ENCODE measurements around the gene MUCL3.

MUCL3 gene

DNA sequence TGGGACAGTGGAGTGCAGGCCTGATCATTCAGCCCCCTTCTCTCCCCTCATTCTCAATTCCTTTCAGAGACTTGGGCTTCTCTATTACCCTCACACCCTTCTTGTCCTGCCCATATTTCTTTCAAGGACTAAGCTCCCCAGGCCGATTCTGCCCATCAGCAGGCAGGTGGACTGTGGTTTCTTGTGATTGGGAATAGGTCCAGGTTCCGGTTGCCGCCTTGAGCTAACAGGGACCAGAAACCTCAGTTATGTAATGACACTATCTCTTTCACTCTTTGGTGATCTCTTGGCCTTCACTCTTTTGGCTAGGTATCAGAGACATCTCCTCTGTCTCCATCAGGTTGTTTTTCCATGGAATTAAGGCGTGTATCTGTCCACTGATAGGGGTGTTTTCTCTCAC, 6.5 kb downstream of the MUCL3 start:
- Histone ChIP-seq H3K27me3 (ENCODE audit: control insufficient read depth, insufficient read depth, low read length) (peaks cover 10% of the 10 kb centered on the region; the same call in 1 of the 2 replicates), H3K36me3 (ENCODE audit: control insufficient read depth, insufficient read depth, low read length) (no peaks in the 10 kb centered on the region), H3K9me3 (ENCODE audit: control insufficient read depth, insufficient read depth, low read depth, low read length) (peaks cover 4% of the 10 kb centered on the region; the same call in 1 of the 2 replicates), H3K4me3 (ENCODE audit: low read depth, low read length) (no peak overlapping the region), H3K4me1 (ENCODE audit: control insufficient read depth, insufficient read depth, low read length) (peaks cover 13% of the 10 kb centered on the region), H3K9ac (ENCODE audit: low read length) (no peak overlapping the region), H3K27ac (ENCODE audit: low read depth, low read length) (no peak overlapping the region)

DNA sequence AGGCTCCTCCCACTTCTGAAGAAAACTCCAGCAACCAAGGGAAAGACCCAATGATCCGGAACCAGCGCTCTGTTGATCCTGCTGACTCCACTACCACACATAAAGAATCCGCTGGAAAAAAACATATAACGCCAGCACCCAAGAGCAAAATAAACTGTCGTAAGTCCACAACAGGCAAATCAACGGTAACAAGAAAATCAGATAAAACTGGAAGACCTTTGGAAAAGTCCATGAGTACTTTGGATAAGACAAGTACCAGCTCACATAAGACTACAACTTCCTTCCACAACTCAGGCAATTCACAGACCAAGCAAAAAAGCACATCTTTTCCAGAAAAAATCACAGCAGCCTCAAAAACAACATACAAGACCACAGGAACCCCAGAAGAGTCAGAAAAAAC, 8.0 kb downstream of the MUCL3 start:
- H3K9me3 ChIP-seq (ENCODE audit: control insufficient read depth, insufficient read depth, low read depth, low read length), result peaks cover 4% of the 10 kb centered on the region; the same call in 1 of the 2 replicates
- peaks cover 4% of the 10 kb centered on the region; the same call in 1 of the 2 replicates for H3K4me1 ChIP-seq (ENCODE audit: control insufficient read depth, insufficient read depth, low read length)
- H3K36me3 ChIP-seq (ENCODE audit: control insufficient read depth, insufficient read depth, low read length), result no peaks in the 10 kb centered on the region
- H3K27ac ChIP-seq (ENCODE audit: low read depth, low read length), result no peak overlapping the region
- no peak overlapping the region for H3K4me3 ChIP-seq (ENCODE audit: low read depth, low read length)
- peaks cover 21% of the 10 kb centered on the region; the same call in 1 of the 2 replicates for H3K27me3 ChIP-seq (ENCODE audit: control insufficient read depth, insufficient read depth, low read length)
- no peak overlapping the region for H3K9ac ChIP-seq (ENCODE audit: low read length)

DNA sequence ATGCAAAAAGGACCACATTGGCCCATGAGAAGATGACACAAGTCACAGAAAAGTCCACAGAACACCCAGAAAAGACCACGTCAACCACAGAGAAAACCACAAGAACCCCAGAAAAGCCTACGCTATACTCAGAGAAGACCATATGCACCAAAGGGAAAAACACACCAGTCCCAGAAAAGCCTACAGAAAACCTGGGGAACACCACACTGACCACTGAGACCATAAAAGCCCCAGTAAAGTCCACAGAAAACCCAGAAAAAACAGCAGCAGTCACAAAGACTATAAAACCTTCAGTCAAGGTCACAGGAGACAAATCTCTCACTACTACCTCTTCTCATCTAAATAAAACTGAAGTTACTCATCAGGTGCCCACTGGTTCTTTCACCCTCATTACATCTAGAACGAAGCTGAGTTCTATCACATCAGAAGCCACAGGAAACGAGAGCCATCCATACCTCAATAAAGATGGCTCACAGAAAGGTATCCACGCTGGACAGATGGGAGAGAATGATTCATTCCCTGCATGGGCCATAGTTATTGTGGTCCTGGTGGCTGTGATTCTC, 11.2 kb downstream of the MUCL3 start:
- Histone ChIP-seq H3K27ac (ENCODE audit: low read depth, low read length) (no peak overlapping the region), H3K27me3 (ENCODE audit: control insufficient read depth, insufficient read depth, low read length) (peaks cover 47% of the 10 kb centered on the region), H3K4me1 (ENCODE audit: control insufficient read depth, insufficient read depth, low read length) (peaks cover 18% of the 10 kb centered on the region), H3K9me3 (ENCODE audit: control insufficient read depth, insufficient read depth, low read depth, low read length) (peaks cover 4% of the 10 kb centered on the region; the same call in 1 of the 2 replicates), H3K9ac (ENCODE audit: low read length) (no peak overlapping the region), H3K4me3 (ENCODE audit: low read depth, low read length) (no peak overlapping the region), H3K36me3 (ENCODE audit: control insufficient read depth, insufficient read depth, low read length) (no peaks in the 10 kb centered on the region)

DNA sequence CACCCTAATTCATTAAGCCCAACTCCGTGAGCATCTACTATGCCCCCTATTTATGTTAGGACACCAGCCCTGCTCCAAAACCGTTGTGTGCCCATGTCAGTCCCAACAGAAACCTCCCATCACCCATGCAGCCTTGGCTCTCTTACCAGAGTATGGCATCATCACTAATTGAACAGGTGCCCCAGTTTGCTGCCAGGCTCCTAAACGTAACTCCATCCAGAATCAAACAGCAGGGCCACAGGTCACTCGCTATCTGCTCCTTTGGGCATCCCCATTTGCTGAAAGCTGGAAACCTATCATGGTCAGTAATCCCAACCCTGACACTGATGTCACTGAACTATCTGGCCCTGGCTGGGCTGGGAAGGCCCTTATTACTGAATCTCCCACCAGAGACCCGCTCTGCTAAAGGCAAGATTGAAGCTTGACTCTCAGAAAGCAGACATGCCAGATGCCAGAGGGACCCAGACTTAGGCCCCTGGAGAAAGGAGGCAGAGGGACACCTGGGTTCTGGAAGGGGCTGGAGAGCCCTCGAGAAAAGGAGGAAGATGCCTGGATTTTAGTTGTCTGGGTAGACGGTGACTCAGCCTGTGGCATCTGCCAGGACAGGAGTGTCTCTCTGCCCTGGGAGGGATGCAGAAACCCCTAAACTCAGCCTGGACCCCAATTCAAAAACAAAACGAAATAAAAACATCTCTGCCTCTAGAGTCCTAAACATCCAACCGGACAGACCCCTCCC, 14.0 kb downstream of the MUCL3 start:
- H3K27me3 ChIP-seq (ENCODE audit: control insufficient read depth, insufficient read depth, low read length), result peaks cover 48% of the 10 kb centered on the region
- H3K36me3 ChIP-seq (ENCODE audit: control insufficient read depth, insufficient read depth, low read length), result no peaks in the 10 kb centered on the region
- H3K4me3 ChIP-seq (ENCODE audit: low read depth, low read length), result peak overlapping the region; percentile 66
- peaks cover 23% of the 10 kb centered on the region for H3K4me1 ChIP-seq (ENCODE audit: control insufficient read depth, insufficient read depth, low read length)
- H3K9ac ChIP-seq (ENCODE audit: low read length), result peak overlapping the region; percentile 60
- H3K9me3 ChIP-seq (ENCODE audit: control insufficient read depth, insufficient read depth, low read depth, low read length), result peaks cover 4% of the 10 kb centered on the region; the same call in 1 of the 2 replicates
- no peak overlapping the region for H3K27ac ChIP-seq (ENCODE audit: low read depth, low read length)

DNA sequence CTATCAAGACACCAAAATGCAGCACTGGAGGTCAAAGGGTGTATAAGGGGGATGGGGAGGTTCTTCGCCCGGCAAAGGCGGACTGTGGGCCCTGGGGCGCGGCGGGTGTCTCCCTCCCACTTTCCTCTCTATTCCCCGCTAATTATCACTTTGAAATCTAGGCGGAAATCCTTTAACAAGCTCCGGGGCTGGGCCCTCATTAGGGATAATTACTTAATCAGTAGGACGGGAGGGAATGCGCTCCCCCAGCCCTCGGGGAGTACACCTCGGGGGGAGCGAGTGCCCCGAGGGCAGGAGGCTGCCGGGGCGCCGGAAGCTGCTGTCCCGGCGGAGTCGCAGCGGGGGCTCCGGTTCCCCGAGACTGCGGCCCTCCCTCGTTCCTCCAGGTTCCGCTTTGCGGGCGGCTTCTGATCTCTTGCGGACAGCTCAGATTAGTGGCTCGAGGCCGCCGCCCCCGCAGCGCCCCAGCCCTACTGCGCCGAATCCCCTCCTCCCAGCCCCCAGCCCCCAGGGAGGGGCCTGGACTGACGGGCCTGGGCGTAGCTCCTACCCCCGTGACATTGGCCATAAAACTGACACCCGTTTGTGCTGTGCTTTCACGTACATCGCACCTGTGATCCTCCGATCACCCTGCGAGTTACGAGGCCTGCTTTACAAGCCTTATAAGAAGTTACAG, 14.7 kb downstream of the MUCL3 start:
- Histone ChIP-seq H3K9ac (ENCODE audit: low read length) (peak overlapping the region; percentile 60), H3K27me3 (ENCODE audit: control insufficient read depth, insufficient read depth, low read length) (peaks cover 48% of the 10 kb centered on the region), H3K36me3 (ENCODE audit: control insufficient read depth, insufficient read depth, low read length) (no peaks in the 10 kb centered on the region), H3K27ac (ENCODE audit: low read depth, low read length) (no peak overlapping the region), H3K4me3 (ENCODE audit: low read depth, low read length) (peak overlapping the region; percentile 66), H3K9me3 (ENCODE audit: control insufficient read depth, insufficient read depth, low read depth, low read length) (peaks cover 4% of the 10 kb centered on the region; the same call in 1 of the 2 replicates), H3K4me1 (ENCODE audit: control insufficient read depth, insufficient read depth, low read length) (peaks cover 23% of the 10 kb centered on the region)

DNA sequence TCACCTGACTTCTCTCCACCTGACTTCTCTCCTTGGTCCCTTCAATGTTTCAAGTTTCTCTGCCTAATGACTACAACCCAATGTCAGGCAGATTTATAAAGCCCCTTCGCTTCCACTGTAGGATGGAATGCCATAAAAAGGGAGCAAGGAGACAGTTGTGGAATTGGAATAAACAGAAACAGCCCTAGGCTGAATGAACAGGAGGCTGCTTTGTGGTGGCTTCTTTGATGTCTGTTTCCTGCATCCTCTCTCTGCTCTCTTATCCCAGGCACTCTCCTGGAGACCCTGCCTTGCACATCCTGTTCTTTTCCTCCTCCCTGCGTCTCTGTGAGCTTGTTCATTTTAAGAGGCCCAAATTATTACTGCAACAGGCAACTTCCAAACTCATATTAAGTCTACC, 16.9 kb downstream of the MUCL3 start:
- Histone ChIP-seq H3K4me1 (ENCODE audit: control insufficient read depth, insufficient read depth, low read length) (peaks cover 23% of the 10 kb centered on the region), H3K9me3 (ENCODE audit: control insufficient read depth, insufficient read depth, low read depth, low read length) (no peaks in the 10 kb centered on the region), H3K27me3 (ENCODE audit: control insufficient read depth, insufficient read depth, low read length) (peaks cover 34% of the 10 kb centered on the region), H3K36me3 (ENCODE audit: control insufficient read depth, insufficient read depth, low read length) (no peaks in the 10 kb centered on the region), H3K9ac (ENCODE audit: low read length) (no peak overlapping the region), H3K27ac (ENCODE audit: low read depth, low read length) (no peak overlapping the region), H3K4me3 (ENCODE audit: low read depth, low read length) (no peak overlapping the region)

DNA sequence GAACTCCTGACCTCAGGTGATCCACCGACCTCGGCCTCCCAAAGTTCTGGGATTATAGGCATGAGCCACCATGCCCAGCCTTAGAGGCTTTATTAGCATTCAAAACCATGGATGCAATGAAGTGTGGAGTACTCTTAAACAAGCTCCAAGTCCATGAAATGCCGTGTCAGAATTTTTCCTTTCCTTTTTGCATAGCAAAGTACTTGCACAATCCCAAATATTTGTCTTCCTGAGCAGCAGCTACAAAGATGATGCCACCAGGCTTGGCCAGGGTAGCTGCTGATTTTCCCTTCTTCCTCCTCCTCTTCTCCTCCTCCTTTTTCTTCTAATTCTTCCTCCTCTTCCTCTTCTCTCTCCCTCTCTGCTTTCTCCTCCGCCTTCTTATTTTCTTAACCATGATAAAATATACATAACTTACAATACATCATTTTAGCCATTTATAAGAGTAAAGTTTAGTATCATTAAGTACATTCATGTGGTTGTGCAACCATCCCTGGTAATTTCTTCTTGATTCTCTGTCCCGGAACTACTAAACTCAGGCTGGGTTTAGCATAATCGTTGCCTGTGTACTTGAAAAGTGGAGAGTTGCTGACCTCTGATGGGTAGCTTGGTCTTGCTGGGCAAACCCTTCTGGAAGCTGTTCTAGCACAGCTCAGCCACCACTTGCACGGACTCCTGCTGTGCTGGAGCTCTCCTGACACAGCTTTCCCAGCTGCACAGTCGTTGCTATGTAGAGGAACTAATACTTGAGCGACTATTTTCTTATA, 20.3 kb downstream of the MUCL3 start:
- no peak overlapping the region for H3K4me3 ChIP-seq (ENCODE audit: low read depth, low read length)
- no peaks in the 10 kb centered on the region for H3K9me3 ChIP-seq (ENCODE audit: control insufficient read depth, insufficient read depth, low read depth, low read length)
- H3K36me3 ChIP-seq (ENCODE audit: control insufficient read depth, insufficient read depth, low read length), result no peaks in the 10 kb centered on the region
- H3K27ac ChIP-seq (ENCODE audit: low read depth, low read length), result no peak overlapping the region
- peaks cover 10% of the 10 kb centered on the region for H3K27me3 ChIP-seq (ENCODE audit: control insufficient read depth, insufficient read depth, low read length)
- H3K4me1 ChIP-seq (ENCODE audit: control insufficient read depth, insufficient read depth, low read length), result peaks cover 10% of the 10 kb centered on the region; the same call in 1 of the 2 replicates
- no peak overlapping the region for H3K9ac ChIP-seq (ENCODE audit: low read length)

DNA sequence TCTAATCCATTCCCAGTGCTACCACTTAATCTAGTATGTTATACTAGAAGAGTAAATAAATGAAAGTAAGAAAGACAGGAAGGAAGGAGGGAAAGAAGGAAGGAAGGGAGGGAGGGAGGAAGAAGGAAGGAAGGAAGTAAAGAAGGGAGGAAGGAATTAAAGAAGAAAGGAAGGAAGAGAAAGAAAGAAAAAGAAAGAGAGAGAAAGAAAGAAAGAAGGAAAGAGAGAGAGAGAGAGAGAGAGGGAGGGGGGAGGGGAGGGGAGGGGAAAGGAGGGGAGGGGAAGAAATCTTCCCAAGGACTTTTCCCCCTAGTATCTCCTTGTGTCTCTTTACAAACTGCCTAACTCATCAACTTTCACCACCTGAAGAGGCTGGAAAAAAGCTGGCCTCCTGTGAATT, 21.9 kb downstream of the MUCL3 start:
- H3K4me3 ChIP-seq (ENCODE audit: low read depth, low read length), result no peak overlapping the region
- H3K9me3 ChIP-seq (ENCODE audit: control insufficient read depth, insufficient read depth, low read depth, low read length), result no peaks in the 10 kb centered on the region
- no peak overlapping the region for H3K9ac ChIP-seq (ENCODE audit: low read length)
- H3K4me1 ChIP-seq (ENCODE audit: control insufficient read depth, insufficient read depth, low read length), result 0 out of 2 replicates have a peak, but pooled peaks cover 2% of the 10 kb centered on the region
- H3K27me3 ChIP-seq (ENCODE audit: control insufficient read depth, insufficient read depth, low read length), result no peaks in the 10 kb centered on the region
- no peaks in the 10 kb centered on the region for H3K36me3 ChIP-seq (ENCODE audit: control insufficient read depth, insufficient read depth, low read length)
- no peak overlapping the region for H3K27ac ChIP-seq (ENCODE audit: low read depth, low read length)

DNA sequence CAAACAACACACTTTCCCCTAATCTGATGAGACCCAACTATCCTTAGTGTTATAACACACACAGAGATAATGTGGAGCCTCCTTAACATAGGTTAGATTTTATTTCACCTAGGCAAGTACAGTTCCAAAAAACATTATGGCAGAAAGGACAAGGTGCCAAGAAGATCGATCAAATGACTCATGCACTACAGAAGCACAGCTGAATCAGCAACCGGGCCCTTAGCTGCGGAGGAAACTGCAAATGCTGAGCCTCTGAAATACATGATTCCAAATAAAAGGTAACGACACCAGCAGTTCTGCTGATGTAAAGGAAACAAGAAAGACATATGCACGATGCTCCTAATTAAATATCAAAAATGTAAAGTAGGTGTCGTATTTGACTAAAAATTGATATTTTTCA, 22.9 kb downstream of the MUCL3 start:
- Histone ChIP-seq H3K27me3 (ENCODE audit: control insufficient read depth, insufficient read depth, low read length) (no peaks in the 10 kb centered on the region), H3K9me3 (ENCODE audit: control insufficient read depth, insufficient read depth, low read depth, low read length) (no peaks in the 10 kb centered on the region), H3K4me1 (ENCODE audit: control insufficient read depth, insufficient read depth, low read length) (no peaks in the 10 kb centered on the region), H3K27ac (ENCODE audit: low read depth, low read length) (no peak overlapping the region), H3K36me3 (ENCODE audit: control insufficient read depth, insufficient read depth, low read length) (no peaks in the 10 kb centered on the region), H3K4me3 (ENCODE audit: low read depth, low read length) (no peak overlapping the region), H3K9ac (ENCODE audit: low read length) (no peak overlapping the region)

DNA sequence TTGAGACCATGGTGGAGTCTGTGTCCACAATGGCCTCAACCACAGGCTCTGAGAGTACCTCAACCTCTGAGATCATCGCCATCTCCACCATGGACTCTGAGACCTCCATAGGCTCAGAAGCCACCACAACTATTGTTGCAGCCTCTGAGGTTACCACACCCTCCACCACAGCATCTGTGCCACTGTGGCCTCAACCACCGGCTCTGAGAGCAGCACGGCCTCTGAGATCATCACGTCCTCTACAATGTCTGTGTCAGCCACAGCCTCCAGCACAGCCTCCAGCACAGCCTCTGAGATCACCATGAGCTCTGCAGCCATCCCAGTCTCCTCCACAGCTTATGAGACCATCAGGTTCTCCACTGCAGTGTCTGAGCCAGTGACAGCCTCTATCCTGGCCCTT, 23.3 kb downstream of the MUCL3 start:
- Histone ChIP-seq H3K9me3 (ENCODE audit: control insufficient read depth, insufficient read depth, low read depth, low read length) (no peaks in the 10 kb centered on the region), H3K27me3 (ENCODE audit: control insufficient read depth, insufficient read depth, low read length) (no peaks in the 10 kb centered on the region), H3K27ac (ENCODE audit: low read depth, low read length) (no peak overlapping the region), H3K36me3 (ENCODE audit: control insufficient read depth, insufficient read depth, low read length) (no peaks in the 10 kb centered on the region), H3K4me3 (ENCODE audit: low read depth, low read length) (no peak overlapping the region), H3K9ac (ENCODE audit: low read length) (no peak overlapping the region), H3K4me1 (ENCODE audit: control insufficient read depth, insufficient read depth, low read length) (no peaks in the 10 kb centered on the region)

Data from HUES6 (cell line).